Myocyte (in vitro differentiated cells): Measurements from ENCODE around the gene KIAA0232. TPM values are rescaled to one million over a fixed set of nuclear protein-coding genes. Genes with fewer than 3 reads are reported as not detected.

Source experiments
- DNase-seq: peaks from one replicate; pipeline ENCODE4 v3.0.0-alpha.2; 2012; ENCODE audit warnings: low read depth
- total RNA-seq: library from RNA; depleted of rRNA; stranded (reverse); fragments of >200 nt; gene quantifications from 2 replicates; pipeline ENCODE4 v1.2.3, GENCODE V29; 2014

KIAA0232 gene
- total RNA-seq, 1 donor from 2014 or later = 64.2 TPM

DNA sequence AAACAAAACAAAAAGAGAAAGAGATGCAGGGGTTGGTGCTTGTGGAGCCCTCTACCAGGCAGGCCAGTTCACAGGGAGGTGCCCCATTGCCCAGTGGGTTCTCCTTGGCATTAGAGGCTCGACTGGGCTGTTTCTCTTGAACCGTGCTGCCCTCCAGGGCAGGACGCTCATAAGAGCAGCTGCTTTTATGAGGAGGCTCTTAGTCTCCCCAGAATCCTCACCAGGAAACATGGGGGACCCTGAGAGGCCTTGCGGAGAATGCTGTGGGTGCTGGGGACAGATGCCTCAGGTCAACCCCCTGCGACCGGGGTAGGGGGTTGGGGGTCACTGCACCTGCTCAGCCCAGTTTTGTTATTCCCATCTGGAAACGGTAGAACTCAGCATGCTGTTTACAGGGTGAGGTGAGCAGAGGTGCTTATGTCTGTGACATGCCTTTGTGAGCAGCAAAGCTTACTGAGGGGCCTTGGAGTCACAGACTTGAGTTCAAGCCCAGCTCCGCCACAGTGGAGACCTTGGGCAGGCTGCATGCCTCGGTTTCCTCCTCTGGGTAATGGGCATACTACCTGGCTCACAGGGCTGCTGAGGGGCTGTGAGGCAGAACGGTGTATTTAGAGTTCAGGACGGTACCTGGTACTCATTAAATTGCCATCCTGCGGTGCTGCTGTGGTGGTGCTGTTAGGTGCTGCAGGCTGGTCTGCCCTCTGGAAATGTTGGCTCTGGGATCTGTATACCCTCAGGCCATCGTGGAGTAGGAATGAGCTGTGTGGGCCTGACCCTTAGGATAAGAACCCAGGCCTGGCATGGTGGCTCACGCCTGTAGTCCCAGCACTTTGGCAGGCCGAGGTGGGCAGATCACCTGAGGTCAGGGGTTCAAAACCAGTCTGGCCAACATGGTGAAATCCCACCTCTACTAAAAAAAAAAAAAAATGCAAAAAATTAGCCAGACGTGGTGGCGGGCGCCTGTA, 132.8 kb downstream of the KIAA0232 start:
- no peak for DNase-seq

DNA sequence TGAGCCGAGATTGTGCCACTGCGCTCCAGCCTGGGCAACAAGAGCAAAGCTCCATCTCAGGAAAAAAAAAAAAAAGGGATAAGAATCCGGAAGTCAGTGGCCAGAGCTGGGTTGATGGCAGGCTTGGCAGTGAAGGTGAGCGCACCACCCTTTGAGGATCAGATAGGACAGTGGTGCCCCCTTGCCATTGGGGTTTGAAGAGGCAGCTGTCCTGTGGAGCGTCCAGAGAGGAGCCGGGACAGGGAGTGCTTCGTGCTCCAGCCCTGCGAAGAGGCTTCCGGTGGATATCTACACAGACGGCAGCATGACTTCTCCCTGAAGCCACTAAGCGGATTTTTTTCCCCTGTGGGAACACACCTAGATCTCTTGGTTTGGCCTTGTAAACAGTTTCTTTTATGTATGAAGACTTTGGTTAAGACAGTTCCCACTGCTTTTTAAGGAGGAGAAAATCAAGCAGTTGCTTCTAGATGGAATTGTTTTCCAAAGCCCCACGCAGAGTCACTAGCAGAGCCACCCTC, 133.6 kb downstream of the KIAA0232 start:
- no peak for DNase-seq

DNA sequence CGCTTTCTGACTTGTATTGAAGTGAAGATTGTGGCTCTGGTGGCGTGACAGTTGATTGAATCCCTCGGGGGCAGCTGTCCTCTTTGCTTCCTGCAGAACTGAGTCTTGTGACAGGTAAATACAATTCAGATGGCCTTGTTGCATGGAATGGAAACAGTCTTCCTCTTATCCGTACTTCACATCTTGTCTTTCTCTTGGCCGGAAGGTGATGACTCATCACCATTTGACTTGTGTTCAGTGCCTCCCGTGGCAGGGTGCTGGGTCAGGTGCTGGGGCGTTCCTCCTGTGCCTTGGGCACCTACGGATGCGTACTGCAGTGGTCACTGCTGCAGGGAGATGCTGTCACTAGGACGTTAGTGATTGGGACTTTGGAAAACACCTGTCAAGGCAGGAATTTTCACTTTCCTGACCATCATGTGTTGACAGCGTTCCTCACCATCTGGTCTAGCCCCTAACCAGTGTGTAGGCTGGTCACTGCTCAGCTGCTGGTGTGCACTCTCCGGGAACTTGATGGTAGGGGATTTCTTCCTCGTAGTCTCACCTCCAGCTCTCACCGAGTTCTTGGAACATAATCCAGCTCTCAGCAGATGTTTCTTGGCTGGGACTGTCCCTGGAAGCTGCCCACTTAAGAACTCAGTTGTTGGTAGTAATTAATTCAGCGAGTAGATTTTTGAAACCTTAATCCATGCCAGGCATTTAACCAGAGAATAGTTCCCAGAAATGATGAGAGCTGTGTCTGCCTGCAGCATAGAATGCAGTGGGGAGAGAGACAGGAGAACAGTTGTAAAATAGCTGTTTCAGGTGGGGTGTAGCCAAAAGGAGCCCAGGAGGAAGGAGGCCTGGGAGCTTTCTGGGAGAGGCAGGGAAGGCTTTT, 134.3 kb downstream of the KIAA0232 start:
- DNase-seq = no peak

DNA sequence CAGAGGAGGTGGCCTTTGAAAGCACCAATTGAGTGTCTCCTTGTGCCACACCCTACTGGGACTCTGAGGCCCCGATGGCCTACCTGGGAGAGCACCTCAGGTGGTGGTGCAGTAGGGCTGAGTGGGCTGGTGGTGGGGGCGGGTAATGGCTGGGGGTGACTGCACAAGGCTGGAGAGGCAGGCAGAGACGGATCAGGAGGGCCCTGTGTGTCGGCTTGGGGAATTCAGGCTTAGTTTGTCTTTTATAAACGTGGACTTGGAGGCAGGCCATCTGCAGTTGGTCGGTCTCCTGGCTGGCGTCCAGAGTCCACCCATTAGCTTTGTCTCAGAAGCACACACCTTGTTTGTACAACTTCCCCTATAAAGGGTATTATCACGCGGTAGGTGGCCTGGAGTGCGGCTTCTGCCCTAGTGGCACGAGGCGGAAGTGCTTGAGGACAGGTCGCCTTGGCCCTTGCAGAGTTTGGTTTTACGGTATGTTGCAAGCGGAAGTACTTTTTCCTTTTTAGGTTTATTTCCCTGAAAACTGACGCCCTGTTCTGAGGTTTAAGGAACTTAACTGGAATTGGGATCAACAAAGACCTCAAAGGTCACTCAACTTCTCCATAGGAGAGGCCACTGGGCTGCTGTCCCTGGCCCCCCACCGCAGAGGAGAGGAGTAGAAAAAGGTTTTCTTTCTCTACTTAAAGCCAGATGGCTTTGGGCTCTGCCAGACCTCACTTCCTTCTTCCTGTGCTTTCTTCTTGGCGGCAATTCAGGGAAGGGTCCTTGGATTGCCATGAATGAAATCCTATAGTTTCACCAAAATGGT, 135.1 kb downstream of the KIAA0232 start:
- DNase-seq = no peak

DNA sequence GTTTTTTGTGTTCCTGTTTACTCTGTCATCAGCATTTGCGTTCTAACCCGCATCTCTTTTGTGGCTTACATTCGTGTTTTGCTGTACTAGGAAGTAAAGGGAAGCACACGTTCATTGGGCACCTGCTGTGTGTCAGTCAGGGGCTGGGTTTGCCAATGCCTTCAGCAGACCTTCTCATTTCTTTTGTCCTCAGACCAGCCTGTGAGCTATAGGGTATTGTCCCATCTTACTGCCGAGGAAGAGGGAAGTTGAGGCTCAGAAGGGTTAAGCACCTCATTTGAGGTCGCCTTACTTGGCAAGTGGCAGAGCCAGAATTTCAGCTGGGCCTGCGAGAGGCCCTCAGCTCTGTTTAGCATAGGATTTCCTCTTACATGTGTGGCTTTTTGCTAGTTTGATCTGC, 135.8 kb downstream of the KIAA0232 start:
- DNase-seq = peak; percentile 53

DNA sequence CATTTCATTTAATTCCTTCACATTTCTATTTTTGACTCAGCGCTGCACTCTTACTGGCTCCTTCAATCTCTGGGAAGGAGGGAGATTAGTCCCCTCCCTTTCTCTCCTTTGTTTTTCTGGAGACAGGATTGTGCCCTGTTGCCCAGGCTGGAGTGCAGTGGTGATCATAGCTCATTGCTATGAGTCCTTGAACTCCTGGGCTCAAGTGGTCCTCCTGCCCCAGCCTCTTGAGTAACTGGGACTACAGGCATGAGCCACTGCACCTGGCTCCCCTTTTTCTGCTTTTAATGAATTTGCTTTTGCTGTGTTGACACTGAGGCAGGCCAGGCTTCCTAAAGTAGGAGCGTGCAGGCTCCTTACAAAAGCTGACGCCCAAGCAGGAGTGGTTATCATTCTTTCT, 137.6 kb downstream of the KIAA0232 start:
- DNase-seq = no peak

DNA sequence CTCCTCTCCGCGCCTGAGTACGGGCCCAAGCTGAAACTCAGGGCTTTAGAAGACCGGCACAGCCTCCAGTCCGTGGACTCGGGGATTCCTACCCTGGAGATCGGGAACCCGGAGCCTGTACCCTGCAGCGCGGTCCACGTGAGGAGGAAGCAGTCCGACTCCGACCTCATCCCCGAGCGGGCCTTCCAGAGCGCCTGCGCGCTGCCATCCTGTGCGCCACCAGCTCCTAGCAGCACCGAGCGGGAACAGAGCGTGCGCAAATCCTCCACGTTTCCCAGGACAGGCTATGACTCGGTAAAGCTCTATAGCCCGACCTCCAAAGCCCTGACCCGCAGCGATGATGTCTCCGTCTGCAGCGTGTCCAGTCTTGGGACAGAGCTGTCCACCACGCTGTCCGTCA, 141.0 kb downstream of the KIAA0232 start:
- DNase-seq = no peak

DNA sequence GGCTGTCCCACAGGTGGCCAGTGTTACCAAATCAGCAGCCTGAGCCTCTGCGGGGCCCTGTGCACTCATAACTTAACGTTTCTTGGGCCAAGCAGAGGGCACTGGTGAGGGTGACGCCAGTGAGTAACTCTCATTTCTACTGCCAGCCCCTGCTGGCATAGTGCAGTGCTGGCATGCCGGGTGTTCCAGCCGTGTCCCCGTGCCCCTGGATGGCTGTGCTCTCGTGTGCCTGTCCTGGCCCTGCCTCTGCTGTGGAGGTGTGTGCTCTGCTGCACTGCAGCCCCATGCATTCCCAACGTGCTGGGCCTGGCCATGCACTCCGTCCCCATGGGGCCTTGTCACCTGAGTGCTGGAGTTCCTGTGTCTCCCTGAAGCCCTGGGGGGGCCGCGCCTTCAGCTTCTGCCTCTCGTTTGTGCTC, 141.8 kb downstream of the KIAA0232 start:
- no peak for DNase-seq

DNA sequence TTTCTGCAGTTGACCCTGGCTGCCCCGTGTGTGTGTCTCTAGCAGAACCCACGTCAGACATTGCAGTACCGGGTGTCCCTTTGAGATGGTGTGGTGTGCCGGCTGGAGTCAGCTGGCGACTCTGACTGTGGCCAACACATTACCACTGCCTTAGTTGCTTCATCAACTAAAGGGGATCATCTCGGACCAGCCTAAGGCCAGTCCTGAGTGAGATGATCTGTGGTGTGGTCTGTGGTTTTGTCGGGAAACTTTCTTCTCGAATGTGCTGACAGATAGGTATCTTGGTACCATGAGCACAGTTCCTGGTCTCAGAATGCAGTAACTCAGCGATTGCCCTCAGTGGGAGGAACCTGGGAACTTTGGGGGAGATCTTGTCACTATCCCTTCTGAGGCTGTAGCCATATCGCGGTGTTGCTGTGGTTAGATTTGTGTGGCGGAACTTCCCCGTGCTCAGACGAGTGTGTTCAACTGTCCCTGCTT, 142.9 kb downstream of the KIAA0232 start:
- no peak for DNase-seq

DNA sequence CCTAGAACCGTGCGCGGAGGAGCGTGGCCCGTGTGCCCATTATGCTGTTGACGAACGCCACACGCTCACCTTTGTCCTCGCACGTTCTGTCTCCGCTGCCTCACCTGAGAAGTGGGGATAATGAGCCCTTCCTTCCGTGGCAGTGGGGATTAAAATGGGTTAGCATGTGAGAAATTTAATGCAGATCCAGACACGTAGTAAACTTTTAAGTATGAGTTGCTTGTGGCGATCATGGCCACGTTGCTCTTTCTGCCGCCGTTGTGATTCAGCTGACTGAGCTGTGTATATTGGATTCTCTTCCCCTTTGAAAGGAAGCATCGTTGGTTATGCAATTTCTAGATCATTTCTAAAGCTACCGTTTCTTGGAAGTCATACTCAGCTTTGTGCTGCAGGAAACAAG, 143.6 kb downstream of the KIAA0232 start:
- no peak for DNase-seq

DNA sequence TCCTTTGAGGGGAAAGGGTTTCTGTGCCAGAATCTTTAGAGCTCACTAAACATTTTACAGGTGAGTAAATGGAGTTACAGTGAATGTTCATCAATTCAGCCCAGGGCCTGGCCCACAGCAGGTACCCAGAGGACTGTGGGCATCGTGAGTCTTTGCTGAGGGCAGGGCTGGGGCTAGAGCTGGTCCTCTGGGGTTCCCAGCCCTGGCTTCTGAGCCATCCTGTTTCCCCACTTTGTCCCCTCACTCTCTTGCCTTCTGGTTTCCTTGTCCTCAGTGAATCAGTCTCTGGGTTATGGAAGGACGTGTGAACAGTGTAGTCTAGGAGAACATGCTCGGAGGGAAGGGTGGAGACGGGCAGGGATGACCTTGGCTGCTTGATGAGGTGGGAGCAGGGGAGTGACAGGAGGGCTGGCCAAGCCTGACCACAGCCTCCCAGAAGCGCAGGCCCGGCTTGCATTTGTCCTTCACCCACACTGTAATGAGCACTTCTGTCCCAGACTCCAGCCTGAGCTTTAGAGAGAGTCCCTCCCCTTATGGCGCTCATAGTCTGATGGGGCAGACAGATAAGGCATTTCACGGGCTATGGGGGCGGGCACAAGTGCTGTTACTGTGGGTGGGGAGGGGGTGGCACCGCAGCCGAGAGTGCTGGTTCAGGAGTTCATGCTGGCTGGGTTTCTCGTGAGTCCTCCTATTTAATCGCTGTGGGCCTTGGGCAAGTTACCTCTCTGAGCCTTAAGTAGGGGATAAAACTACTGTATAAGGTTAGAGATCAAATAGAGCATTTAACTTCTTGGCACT, 144.4 kb downstream of the KIAA0232 start:
- peak; percentile 43 for DNase-seq

DNA sequence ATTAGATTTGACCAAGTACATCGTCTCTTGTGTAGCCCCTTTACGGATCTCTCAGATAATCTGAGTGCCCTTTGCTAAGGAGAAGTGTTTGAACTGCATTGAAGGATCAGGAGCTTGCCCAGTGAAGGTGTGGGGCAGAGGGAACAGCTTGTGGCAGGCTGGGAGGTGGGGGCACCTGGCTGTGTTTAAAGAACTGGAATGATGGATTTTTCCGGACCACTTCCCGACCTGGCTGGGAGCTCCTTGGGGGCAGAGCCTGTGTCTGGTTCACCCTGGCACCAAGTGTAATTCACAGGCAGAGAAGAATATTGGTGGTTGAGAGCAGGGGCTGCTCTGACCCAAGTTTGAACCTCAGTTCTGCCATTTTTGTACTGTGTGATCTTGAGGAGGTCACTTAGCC, 145.6 kb downstream of the KIAA0232 start:
- no peak for DNase-seq

DNA sequence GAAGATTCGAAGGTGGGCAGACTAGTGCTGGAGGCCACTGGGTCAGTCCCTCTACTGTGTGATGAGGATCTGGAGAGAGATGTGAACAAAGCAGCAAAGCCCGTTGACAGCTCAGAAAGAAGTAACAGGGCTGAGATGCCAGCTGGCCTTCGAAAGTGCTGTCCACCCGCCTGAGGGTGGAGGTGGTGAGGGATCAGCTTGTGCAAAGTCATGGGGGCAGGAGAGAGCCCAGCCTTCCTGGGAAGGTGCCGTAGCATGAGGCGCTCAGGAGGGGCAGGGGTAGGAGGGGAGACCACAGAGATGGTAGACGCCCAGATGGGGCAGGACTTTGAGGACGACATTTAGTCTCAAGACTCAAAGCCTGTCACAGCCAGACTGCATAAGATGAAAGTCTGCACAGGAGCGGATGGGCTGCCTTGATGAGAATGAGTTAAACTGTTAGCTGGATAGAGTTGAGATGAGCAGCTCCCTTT, 146.8 kb downstream of the KIAA0232 start:
- DNase-seq = no peak

DNA sequence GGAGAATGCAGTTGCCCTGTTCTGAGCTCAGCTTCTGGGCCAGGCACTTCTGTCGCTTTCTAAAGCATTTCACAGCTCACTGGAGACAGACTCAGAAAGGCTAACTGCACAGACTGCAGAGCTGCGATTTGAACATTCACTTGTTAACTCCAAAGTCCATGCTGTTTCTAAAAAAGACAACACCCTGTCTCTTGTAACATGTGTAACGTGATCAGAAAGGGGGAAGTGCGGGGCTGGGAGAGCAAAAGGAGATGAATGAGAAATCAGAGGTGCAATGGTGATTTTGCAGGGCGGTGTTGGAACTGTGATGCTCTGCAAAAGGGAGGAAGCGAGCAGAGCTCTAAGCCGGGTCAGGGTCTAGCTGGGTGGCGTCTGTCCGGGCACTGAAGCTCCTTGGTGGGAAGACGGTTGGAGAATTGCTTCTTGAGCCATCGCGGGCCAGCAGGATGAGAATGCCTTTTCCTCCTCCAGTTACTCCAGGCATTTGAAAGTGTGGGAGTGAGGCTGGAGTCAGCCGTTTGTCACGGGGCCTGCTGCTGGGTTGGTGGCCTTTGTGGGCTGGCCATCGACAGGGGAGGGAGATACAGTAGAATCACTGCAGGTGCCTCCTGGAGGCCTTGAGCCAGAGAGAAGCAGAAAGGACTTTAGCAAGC, 147.4 kb downstream of the KIAA0232 start:
- no peak for DNase-seq

DNA sequence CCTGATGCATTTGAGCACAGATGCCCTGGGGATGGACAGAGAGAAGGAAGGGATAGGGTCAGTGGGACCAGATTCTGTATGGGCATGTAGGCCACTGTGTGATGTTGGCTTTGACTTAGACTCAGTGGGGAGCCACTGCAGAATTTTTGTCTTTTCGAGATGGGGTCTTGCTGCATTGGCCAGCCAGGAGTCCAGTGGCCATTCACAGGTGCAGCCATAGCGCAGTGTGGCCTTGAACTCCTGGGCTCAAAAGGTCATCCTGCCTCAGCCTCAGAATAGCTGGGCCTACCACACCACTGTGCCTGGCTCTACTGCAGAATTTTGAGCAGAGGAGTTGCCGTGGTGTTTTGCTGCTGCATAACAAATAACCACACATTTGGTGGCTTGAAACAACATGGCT, 149.9 kb downstream of the KIAA0232 start:
- DNase-seq = no peak

DNA sequence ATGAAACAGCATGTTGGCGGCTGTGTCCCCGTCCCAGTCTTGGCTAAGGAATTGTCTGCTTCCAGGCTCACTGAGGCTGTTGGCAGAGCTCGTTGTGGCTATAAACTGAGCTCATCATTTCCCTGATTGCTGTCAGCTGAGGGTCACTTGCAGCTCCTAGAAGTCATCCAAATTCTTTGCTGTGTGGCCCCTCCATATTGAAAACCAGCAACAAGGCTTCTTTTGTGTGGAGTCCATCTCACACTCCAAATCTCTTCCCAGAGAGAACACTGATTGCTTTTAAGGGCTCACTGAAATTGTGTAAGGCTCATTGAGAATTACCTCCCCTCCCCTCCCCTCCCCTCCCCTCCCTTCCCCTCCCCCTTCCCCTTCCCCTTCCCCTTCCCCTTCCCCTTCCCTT, 150.4 kb downstream of the KIAA0232 start:
- no peak for DNase-seq
